HG02981 (cell line): ENCODE measurements around the gene ARHGEF39.

Source experiments
- ATAC-seq: cut with Tn5 transposase; IDR thresholded peaks from one replicate; pipeline ENCODE4 v1.9.1; 2021; ENCODE audit warnings: mild to moderate bottlenecking, moderate library complexity; ENCODE audit not compliant: unreplicated experiment

The ARHGEF39 gene

GRCh38 chr9:35691757-35692301, 26.8 kb upstream of the ARHGEF39 start:
- no peak for ATAC-seq

GRCh38 chr9:35691334-35691650, 26.3 kb upstream of the ARHGEF39 start:
- no peak for ATAC-seq

GRCh38 chr9:35690614-35691333, 25.8 kb upstream of the ARHGEF39 start:
- no peak for ATAC-seq

GRCh38 chr9:35690294-35690613, 25.3 kb upstream of the ARHGEF39 start:
- no peak for ATAC-seq

- ATAC-seq = no peak
Measured at GRCh38 chr9:35689542-35690293, 24.7 kb upstream of the ARHGEF39 start, which contains the start of gene TPM2. TPM2 (minus strand) TSS chr9:35689925; CDS start chr9:35689817, 108 bp downstream.

GRCh38 chr9:35688558-35689541, 23.9 kb upstream of the ARHGEF39 start:
- no peak for ATAC-seq

GRCh38 chr9:35687972-35688557, 23.1 kb upstream of the ARHGEF39 start:
- ATAC-seq = no peak

GRCh38 chr9:35687306-35687705, 22.3 kb upstream of the ARHGEF39 start:
- no peak for ATAC-seq

- no peak for ATAC-seq
Measured at GRCh38 chr9:35686222-35687203, 21.5 kb upstream of the ARHGEF39 start.

GRCh38 chr9:35685506-35685905, 20.5 kb upstream of the ARHGEF39 start:
- no peak for ATAC-seq

GRCh38 chr9:35684921-35685320, 19.9 kb upstream of the ARHGEF39 start:
- no peak for ATAC-seq

GRCh38 chr9:35683323-35683722, 18.3 kb upstream of the ARHGEF39 start:
- no peak for ATAC-seq

- ATAC-seq = no peak
Measured at GRCh38 chr9:35682520-35683315, 17.7 kb upstream of the ARHGEF39 start.

- no peak for ATAC-seq
Measured at GRCh38 chr9:35682051-35682450, 17.1 kb upstream of the ARHGEF39 start.

GRCh38 chr9:35681341-35682002, 16.5 kb upstream of the ARHGEF39 start:
- ATAC-seq = no peak

- peak; percentile 48 for ATAC-seq
Measured at GRCh38 chr9:35680331-35681105, 15.5 kb upstream of the ARHGEF39 start.

GRCh38 chr9:35679766-35680330, 14.9 kb upstream of the ARHGEF39 start:
- ATAC-seq = no peak
